Stimulated activated CD4-positive, alpha-beta T cell treated with anti-CD3 and anti-CD28 coated beads, Interleukin-4, amount 100 ng/mL, for 4 hours (primary cell): Measurements from ENCODE around the gene SNHG17.
"Not testable (repeated sequence)": the region's sequence is repeated elsewhere in the genome, so short reads cannot be mapped to it uniquely, and the experiment has no call there.

ENCODE experiments used
- DNase-seq, 2 experiments: peaks; one replicate each; pipeline ENCODE4 v3.0.0-alpha.2; 2020

Gene SNHG17

GRCh38 chr20:38434770-38435554 is at the start of gene SNHG17:
Gene SNHG17 (minus strand): TSS chr20:38435328.
- DNase-seq, result peak; percentile 83 to 89

GRCh38 chr20:38479596-38479995 is 44.5 kb upstream of the SNHG17 start:
- no peak for DNase-seq

GRCh38 chr20:38477747-38478146 is 42.6 kb upstream of the SNHG17 start:
- no peak for DNase-seq

GRCh38 chr20:38473367-38473795 is 38.3 kb upstream of the SNHG17 start:
- DNase-seq, result no peak

- peak; percentile 97 to 98 for DNase-seq
Measured at GRCh38 chr20:38472513-38473366, 37.6 kb upstream of the SNHG17 start, which contains the start of gene RALGAPB. Gene RALGAPB (plus strand): TSS chr20:38472843. CDS start chr20:38488433, 15,590 bp downstream.

GRCh38 chr20:38471987-38472512 is 36.9 kb upstream of the SNHG17 start:
- no peak for DNase-seq

- no peak for DNase-seq
Measured at GRCh38 chr20:38471245-38471644, 36.1 kb upstream of the SNHG17 start.

- no peak for DNase-seq
Measured at GRCh38 chr20:38466983-38467382, 31.9 kb upstream of the SNHG17 start.

- DNase-seq, result no peak
Measured at GRCh38 chr20:38466171-38466570, 31.0 kb upstream of the SNHG17 start.

GRCh38 chr20:38461569-38461968 is 26.4 kb upstream of the SNHG17 start:
- not testable (repeated sequence) for DNase-seq

- DNase-seq, result not testable (repeated sequence)
Measured at GRCh38 chr20:38461167-38461566, 26.0 kb upstream of the SNHG17 start.

- not testable (repeated sequence) for DNase-seq
Measured at GRCh38 chr20:38460631-38461030, 25.5 kb upstream of the SNHG17 start.

GRCh38 chr20:38460040-38460623 is 25.0 kb upstream of the SNHG17 start:
- no peak for DNase-seq

GRCh38 chr20:38458314-38458713 is 23.2 kb upstream of the SNHG17 start:
- no peak for DNase-seq

- no peak for DNase-seq
Measured at GRCh38 chr20:38454556-38455473, 19.7 kb upstream of the SNHG17 start.

GRCh38 chr20:38453941-38454340 is 18.8 kb upstream of the SNHG17 start:
- DNase-seq, result no peak

GRCh38 chr20:38452880-38453624 is 17.9 kb upstream of the SNHG17 start:
- no peak for DNase-seq

GRCh38 chr20:38450412-38450975 is 15.4 kb upstream of the SNHG17 start:
- DNase-seq, result peak in 1 of 2 experiments; percentile 11

GRCh38 chr20:38449046-38449445 is 13.9 kb upstream of the SNHG17 start:
- DNase-seq, result no peak

- no peak for DNase-seq
Measured at GRCh38 chr20:38447931-38448675, 13.0 kb upstream of the SNHG17 start.
